GM06990 (cell line): ENCODE measurements around the gene MRO.

Experiments
- DNase-seq: peaks from one replicate; pipeline ENCODE4 v3.0.0-alpha.2; 2011; ENCODE audit not compliant: insufficient read length; ENCODE audit errors: extremely low read depth
- H3K27me3 ChIP-seq: replicated peaks from 2 replicates; pipeline ENCODE4 v1.6.0; 2011; ENCODE audit warnings: low read length; ENCODE audit not compliant: control insufficient read depth, insufficient read depth
- H3K36me3 ChIP-seq: 2 replicates; pipeline ENCODE4 v1.5.1; 2011; ENCODE audit warnings: low read length; ENCODE audit not compliant: control insufficient read depth, insufficient read depth
- H3K4me3 ChIP-seq: replicated peaks from 2 replicates; pipeline ENCODE4 v1.5.1; 2011; ENCODE audit warnings: low read depth, mild to moderate bottlenecking, control low read depth, low read length
- TF ChIP-seq, protein P1 (sequence below): IDR thresholded peaks from 2 replicates; pipeline ENCODE4 v1.5.1; 2011; ENCODE audit warnings: low read length, control low read depth, mild to moderate bottlenecking, inconsistent platforms; ENCODE audit not compliant: insufficient read depth, poor library complexity, severe bottlenecking

MRO gene

DNA sequence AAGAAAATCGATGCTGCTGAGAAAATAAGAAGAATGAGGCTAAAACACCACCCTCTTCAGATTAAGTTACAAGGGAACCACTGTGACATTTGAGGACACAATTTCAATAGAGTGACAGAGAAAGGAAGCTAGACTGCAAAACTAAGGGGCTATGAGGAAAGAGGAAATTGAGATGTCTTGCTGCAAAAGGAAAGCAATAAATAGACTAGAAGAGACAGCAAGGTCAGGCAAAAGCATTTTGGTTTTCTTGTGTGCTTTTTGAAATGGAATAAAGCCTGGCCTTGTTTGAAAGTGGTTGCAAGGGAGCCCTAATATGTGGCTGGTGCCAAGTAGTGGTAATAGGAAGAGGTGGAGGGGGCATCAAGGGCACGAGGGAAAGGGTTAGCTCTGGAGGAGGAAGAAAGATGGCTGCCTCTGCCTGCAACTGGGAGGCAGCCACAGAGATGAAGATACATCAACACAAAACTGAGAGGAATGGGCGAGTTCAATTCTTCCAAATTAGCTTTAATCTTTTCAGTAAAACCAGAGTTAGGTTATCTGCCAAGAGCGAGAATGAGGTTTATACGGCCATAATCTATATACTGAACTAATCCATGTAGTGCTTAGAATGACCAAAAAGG is 1.2 kb upstream of the MRO start:
- no peak overlapping the region for H3K4me3 ChIP-seq
- no peaks in the 10 kb centered on the region for H3K36me3 ChIP-seq
- TF ChIP-seq, protein P1, sequence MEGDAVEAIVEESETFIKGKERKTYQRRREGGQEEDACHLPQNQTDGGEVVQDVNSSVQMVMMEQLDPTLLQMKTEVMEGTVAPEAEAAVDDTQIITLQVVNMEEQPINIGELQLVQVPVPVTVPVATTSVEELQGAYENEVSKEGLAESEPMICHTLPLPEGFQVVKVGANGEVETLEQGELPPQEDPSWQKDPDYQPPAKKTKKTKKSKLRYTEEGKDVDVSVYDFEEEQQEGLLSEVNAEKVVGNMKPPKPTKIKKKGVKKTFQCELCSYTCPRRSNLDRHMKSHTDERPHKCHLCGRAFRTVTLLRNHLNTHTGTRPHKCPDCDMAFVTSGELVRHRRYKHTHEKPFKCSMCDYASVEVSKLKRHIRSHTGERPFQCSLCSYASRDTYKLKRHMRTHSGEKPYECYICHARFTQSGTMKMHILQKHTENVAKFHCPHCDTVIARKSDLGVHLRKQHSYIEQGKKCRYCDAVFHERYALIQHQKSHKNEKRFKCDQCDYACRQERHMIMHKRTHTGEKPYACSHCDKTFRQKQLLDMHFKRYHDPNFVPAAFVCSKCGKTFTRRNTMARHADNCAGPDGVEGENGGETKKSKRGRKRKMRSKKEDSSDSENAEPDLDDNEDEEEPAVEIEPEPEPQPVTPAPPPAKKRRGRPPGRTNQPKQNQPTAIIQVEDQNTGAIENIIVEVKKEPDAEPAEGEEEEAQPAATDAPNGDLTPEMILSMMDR, result no peak
- no peak for DNase-seq
- H3K27me3 ChIP-seq, result no peaks in the 10 kb centered on the region

DNA sequence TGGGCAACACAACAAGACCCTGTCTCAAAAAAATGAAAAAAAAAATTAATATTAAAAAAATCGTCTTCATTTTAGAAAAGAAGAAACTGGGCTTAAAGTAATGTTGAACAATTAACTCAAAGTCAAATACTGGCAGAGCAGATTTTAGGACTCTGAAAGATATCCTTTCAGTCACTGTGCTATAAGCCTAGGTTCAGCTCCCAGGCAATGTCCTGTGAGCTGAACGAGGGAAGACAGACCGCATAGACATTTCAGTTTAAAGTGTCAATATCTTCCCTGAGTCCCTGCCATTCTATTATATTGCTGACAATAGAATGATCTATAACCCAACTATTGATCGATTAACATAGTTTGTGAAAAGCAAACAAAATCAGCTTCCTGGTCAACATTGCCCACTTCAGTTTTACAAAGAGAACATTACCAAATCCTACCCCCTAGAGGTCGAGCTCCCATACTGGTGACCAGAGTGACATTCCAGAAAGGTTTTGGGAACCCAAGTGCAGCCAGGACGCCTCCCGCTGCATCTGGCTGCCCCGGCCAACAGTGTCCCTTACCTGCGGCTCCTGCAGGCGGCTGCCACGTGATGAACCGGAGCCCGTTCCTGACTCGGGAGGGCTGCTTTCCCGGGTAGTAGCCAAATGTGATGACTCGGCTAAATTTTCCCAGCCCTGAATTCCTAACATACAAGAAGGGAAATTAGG is 639 bp downstream of the MRO start:
- H3K36me3 ChIP-seq, result no peaks in the 10 kb centered on the region
- H3K27me3 ChIP-seq, result no peaks in the 10 kb centered on the region
- no peak overlapping the region for H3K4me3 ChIP-seq
- DNase-seq, result no peak
- TF ChIP-seq, protein P1, result peak; percentile 3

DNA sequence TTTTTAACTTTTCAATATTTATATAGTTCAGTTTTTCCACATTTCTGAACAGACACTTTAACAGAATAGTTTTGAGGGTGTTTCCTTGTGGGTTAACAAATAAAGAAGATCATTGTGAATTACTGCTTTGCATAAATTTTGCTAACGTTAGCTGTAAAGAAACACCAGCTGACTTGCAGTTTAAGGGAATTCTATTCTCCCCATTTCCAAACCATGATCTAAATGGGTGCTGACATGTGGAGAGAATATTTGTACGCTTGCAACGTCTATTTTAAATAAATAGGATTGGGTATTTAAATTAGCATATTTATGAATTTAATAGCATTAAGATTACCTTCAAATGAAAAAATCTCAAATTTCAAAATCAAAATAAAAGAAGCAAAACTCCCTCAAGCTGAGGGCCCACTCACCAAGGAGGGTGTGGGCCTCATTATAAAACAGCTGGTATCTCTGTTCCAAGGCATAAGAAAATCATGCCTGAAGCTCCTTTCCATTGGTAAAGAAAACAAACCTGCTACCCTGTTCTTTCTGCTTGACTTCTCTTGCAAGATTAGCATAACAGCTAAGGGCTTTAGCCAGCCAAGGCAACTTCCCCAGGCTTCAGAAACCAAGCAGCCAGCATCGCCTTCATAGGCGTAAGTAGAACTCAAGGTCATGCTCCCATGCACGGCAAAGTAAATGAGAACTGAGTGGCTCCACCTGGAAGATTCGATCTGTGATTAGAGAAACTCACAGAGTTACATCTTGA is 3.2 kb downstream of the MRO start:
- no peaks in the 10 kb centered on the region for H3K36me3 ChIP-seq
- no peak overlapping the region for H3K4me3 ChIP-seq
- H3K27me3 ChIP-seq, result no peaks in the 10 kb centered on the region
- DNase-seq, result no peak
- TF ChIP-seq, protein P1, result no peak

GRCh38 chr18:50814395-50814794 is 5.4 kb downstream of the MRO start:
- TF ChIP-seq, protein P1, result no peak
- H3K4me3 ChIP-seq, result no peak overlapping the region
- no peaks in the 10 kb centered on the region for H3K27me3 ChIP-seq
- H3K36me3 ChIP-seq, result no peaks in the 10 kb centered on the region
- no peak for DNase-seq

DNA sequence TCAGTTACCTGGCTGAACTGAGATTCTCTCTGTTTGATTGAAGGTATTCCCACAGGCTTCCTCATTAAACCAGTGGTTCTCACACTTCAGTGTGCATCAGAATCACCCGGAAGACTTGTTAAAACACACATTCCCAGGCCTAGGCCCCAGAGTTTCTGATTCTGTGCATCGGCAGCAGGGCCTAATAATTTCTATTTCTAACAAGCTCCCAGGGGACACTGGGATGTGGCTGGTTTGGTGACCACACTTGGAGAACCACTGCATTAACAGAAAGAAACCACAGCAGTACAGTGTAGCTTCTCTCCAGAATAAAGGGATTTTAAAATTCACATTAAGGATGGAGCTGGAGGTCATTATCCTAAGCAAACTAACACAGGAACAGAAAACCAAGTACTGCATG is 6.5 kb downstream of the MRO start:
- no peaks in the 10 kb centered on the region for H3K36me3 ChIP-seq
- no peak overlapping the region for H3K4me3 ChIP-seq
- H3K27me3 ChIP-seq, result no peaks in the 10 kb centered on the region
- DNase-seq, result no peak
- TF ChIP-seq, protein P1, result no peak
